Activated CD4-positive, alpha-beta T cell treated with anti-CD3 and anti-CD28 coated beads for 1 hour (primary cell): ENCODE measurements around the gene TEX14.

ENCODE experiments used
- DNase-seq: peaks from one replicate; pipeline ENCODE4 v3.0.0-alpha.2; 2020

TEX14 gene

GRCh38 chr17:58641887-58642311 is 49.9 kb downstream of the TEX14 start:
- DNase-seq: no peak

- no peak for DNase-seq
These were observed 51.6 kb downstream of the TEX14 start for GRCh38 chr17:58640202-58640601.

- no peak for DNase-seq
These were observed 52.2 kb downstream of the TEX14 start for GRCh38 chr17:58639681-58640080.

GRCh38 chr17:58637011-58637570 is 54.8 kb downstream of the TEX14 start:
- no peak for DNase-seq

- no peak for DNase-seq
These were observed 59.2 kb downstream of the TEX14 start for GRCh38 chr17:58632324-58633314.

GRCh38 chr17:58631523-58632323 is 60.1 kb downstream of the TEX14 start:
- peak; percentile 93 for DNase-seq

- peak; percentile 12 for DNase-seq
These were observed 60.8 kb downstream of the TEX14 start for GRCh38 chr17:58630883-58631522.

- DNase-seq: no peak
These were observed 64.9 kb downstream of the TEX14 start for GRCh38 chr17:58626905-58627304.

- DNase-seq: no peak
These were observed 67.1 kb downstream of the TEX14 start for GRCh38 chr17:58624751-58625150.

- DNase-seq: no peak
These were observed 70.7 kb downstream of the TEX14 start for GRCh38 chr17:58621174-58621573.

- no peak for DNase-seq
These were observed 73.5 kb downstream of the TEX14 start for GRCh38 chr17:58618336-58618735.

GRCh38 chr17:58617563-58617962 is 74.3 kb downstream of the TEX14 start:
- no peak for DNase-seq

GRCh38 chr17:58615768-58616659 is 75.8 kb downstream of the TEX14 start:
- DNase-seq: no peak

GRCh38 chr17:58614859-58615459 is 76.9 kb downstream of the TEX14 start:
- no peak for DNase-seq

GRCh38 chr17:58611331-58611730 is 80.5 kb downstream of the TEX14 start:
- no peak for DNase-seq

- DNase-seq: no peak
These were observed 84.9 kb downstream of the TEX14 start for GRCh38 chr17:58606934-58607333.

- no peak for DNase-seq
These were observed 85.9 kb downstream of the TEX14 start for GRCh38 chr17:58605986-58606385.

GRCh38 chr17:58605470-58605869 is 86.4 kb downstream of the TEX14 start:
- DNase-seq: no peak

- DNase-seq: no peak
These were observed 89.9 kb downstream of the TEX14 start for GRCh38 chr17:58601976-58602375.

- no peak for DNase-seq
These were observed 94.5 kb downstream of the TEX14 start for GRCh38 chr17:58597371-58597770.

GRCh38 chr17:58595194-58595792 is 96.6 kb downstream of the TEX14 start:
- DNase-seq: no peak
